Cardiac fibroblast (primary cell): ENCODE measurements around the gene TMEM202.
"Not testable (repeated sequence)": the region's sequence is repeated elsewhere in the genome, so short reads cannot be mapped to it uniquely, and the experiment has no call there.

Experiments
- DNase-seq, 2 donors: peaks; one replicate each; pipeline versions ENCODE4 v3.0.0 to v3.0.0-alpha.2; 2010; ENCODE audit warnings: low read depth in 2 of 2
- H3K4me3 ChIP-seq, 2 donors: replicated peaks in 1 of 2; 1 replicate in 1 of 2; 2 replicates in 1 of 2; pipeline ENCODE4 v1.5.1; 2011; ENCODE audit warnings: low read depth in 2 of 2, low read length in 2 of 2, mild to moderate bottlenecking in 2 of 2, moderate library complexity in 1 of 2
- TF ChIP-seq, protein P1 (sequence below): IDR thresholded peaks from one replicate; pipeline ENCODE4 v1.5.1; 2011; ENCODE audit warnings: low read depth, mild to moderate bottlenecking, low read length, inconsistent platforms

The TMEM202 gene

GRCh38 chr15:72402726-72403125 lies 4.6 kb downstream of the TMEM202 start:
- no peak for DNase-seq
- TF ChIP-seq, protein P1, sequence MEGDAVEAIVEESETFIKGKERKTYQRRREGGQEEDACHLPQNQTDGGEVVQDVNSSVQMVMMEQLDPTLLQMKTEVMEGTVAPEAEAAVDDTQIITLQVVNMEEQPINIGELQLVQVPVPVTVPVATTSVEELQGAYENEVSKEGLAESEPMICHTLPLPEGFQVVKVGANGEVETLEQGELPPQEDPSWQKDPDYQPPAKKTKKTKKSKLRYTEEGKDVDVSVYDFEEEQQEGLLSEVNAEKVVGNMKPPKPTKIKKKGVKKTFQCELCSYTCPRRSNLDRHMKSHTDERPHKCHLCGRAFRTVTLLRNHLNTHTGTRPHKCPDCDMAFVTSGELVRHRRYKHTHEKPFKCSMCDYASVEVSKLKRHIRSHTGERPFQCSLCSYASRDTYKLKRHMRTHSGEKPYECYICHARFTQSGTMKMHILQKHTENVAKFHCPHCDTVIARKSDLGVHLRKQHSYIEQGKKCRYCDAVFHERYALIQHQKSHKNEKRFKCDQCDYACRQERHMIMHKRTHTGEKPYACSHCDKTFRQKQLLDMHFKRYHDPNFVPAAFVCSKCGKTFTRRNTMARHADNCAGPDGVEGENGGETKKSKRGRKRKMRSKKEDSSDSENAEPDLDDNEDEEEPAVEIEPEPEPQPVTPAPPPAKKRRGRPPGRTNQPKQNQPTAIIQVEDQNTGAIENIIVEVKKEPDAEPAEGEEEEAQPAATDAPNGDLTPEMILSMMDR, result no peak
- no peak overlapping the region for H3K4me3 ChIP-seq

GRCh38 chr15:72404356-72404755 lies 6.3 kb downstream of the TMEM202 start:
- no peak for DNase-seq
- no peak overlapping the region for H3K4me3 ChIP-seq

GRCh38 chr15:72404841-72405240 lies 6.7 kb downstream of the TMEM202 start:
- no peak for DNase-seq
- TF ChIP-seq, protein P1, result no peak

More at GRCh38 chr15:72404356-72404755, 6.3 kb downstream of the TMEM202 start:
- TF ChIP-seq, protein P1, result no peak

GRCh38 chr15:72406936-72407335 lies 8.8 kb downstream of the TMEM202 start:
- TF ChIP-seq, protein P1, result no peak
- H3K4me3 ChIP-seq, result no peak overlapping the region
- no peak for DNase-seq

More at GRCh38 chr15:72404841-72405240, 6.7 kb downstream of the TMEM202 start:
- H3K4me3 ChIP-seq, result no peak overlapping the region

DNA sequence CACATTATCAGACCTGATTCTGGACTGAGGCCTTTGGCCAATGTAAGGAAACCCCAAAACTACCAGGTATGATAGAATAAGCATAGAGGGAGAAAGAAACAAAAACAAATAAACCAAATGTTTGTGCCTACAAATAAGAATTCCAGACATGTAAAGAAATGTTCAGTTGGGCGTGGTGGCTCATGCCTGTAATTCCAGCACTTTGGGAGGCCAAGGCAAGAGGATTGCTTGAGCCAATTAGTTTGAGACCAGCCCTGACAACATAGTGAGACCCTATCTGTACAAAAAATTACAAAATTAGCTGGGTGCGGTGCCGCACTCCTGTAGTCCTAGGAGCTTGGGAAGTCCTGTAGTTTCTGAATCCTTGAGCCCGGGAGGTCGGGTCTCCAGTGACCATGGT lies 13.0 kb downstream of the TMEM202 start:
- DNase-seq, result no peak
- TF ChIP-seq, protein P1, result no peak
- H3K4me3 ChIP-seq, result no peak overlapping the region

- TF ChIP-seq, protein P1, result no peak
- H3K4me3 ChIP-seq, result no peak overlapping the region
- no peak for DNase-seq
These were observed 13.4 kb downstream of the TMEM202 start for GRCh38 chr15:72411544-72411943.

DNA sequence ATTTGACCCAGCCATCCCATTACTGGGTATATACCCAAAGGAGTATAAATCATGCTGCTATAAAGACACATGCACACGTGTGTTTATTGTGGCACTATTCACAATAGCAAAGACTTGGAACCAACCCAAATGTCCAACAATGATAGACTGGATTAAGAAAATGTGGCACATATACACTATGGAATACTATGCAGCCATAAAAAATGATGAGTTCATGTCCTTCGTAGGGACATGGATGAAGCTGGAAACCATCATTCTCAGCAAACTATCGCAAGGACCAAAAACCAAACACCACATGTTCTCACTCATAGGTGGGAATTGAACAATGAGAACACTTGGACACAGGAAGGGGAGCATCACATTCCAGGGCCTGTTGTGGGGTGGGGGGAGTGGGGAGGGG lies 15.2 kb downstream of the TMEM202 start:
- not testable (repeated sequence) for DNase-seq

GRCh38 chr15:72415304-72415703 lies 17.2 kb downstream of the TMEM202 start:
- no peak for DNase-seq
- H3K4me3 ChIP-seq, result no peak overlapping the region
- TF ChIP-seq, protein P1, result no peak

More for the DNA sequence above, 15.2 kb downstream of the TMEM202 start:
- not testable (repeated sequence) for H3K4me3 ChIP-seq

- not testable (repeated sequence) for DNase-seq
These were observed 21.7 kb downstream of the TMEM202 start for GRCh38 chr15:72419768-72420167.

More at GRCh38 chr15:72419768-72420167, 21.7 kb downstream of the TMEM202 start:
- not testable (repeated sequence) for H3K4me3 ChIP-seq
